GM18526 (cell line): Measurements from ENCODE around the gene ADGRF1.

ENCODE experiments used
- POLR2A ChIP-seq: IDR thresholded peaks from 3 replicates; pipeline ENCODE4 v1.6.1; 2011; ENCODE audit not compliant: insufficient read length; ENCODE audit errors: extremely low read depth

The ADGRF1 gene

DNA sequence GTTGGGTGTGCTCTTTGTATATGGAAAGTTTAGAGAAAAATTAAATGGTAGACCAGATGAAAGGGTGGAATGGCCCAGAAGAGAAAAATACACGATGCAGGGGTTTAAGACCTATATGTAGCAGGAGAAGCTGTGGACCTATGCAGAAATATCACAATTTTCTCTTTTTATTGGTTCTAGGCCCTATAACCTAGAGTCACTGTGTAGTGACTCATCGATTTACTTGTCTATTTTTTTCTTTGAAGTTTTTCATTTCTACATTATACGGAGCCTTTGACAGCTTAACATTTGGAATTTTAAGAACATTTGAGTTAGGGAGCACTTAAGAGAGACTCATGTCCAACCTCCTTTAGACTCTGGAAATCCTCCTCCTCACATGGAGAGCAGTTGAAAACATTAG lies 28.3 kb upstream of the ADGRF1 start:
- TF ChIP-seq POLR2A: no peak

DNA sequence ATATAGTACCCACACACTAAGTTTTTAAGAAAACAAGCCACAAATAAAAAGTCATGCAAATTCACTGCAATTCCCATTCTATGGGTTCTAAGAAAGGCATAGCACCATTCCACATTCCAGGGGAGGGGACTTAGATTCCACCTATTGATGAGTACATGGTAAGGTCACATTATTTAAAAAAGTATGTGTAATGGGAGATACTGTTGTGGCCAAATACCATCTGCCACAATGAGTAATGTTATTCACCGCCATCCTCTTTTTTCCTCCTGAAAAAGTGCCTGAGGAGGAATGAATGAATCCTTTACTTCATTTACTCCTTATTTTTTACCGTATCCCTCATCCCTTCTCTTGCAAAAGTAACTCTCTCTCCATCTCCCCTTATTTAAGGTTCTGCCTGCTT lies 27.0 kb upstream of the ADGRF1 start:
- TF ChIP-seq POLR2A: no peak

DNA sequence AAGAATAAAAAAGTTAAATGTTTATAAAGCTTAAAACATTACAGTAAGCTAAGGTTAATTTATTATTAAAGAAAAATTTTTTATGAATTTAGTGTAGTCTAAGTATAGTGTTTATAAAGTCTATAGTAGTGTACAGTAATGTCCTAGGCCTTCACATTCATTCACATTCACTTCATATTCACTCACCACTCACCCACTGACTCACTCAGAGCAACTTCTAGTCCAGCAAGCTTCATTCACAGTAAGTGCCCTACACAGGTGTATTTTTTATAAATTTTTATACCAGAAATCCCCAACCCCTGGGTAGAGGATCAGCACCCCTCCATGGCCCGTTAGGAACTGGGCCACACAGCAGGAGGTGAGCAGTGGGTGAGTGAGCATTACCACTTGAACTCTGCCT lies 24.3 kb upstream of the ADGRF1 start:
- TF ChIP-seq POLR2A: no peak

DNA sequence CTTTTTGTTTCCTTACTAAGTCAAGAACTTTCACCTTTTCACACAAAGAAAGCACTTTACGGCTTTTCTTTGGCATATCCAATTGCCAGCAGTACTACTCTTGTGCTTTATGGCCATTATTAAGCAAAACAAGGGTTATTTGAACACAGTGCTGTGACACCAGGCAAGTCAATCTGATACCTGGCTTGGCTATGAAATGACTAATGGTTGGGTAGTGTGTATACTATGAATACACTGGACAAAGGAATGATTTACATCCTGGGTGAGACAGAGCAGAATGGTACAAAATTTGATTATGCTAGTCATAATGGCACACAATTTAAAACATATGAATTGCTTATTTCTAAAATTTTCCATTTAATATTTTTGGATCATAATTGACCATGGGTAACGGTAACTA lies 22.1 kb upstream of the ADGRF1 start:
- TF ChIP-seq POLR2A: no peak

DNA sequence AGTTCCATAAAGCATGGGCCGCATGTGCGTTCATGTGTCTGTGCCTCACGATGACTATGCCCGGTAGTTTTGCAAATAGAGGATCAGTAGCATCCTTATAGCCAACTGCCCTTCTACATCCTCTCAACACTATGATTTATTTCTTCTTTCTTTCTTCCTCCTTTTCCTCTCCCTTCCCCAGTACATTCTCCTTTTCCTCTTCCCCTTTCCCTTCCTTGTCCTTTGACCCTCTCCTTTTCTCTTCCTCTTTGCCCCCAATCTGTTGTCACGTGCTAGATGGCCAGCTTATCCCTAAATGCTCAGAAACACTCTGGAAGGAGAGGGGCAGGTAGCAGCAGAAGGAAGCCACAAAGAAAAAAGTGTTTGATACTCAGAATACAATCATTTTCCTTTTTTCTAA lies 20.2 kb upstream of the ADGRF1 start:
- no peak for TF ChIP-seq POLR2A

DNA sequence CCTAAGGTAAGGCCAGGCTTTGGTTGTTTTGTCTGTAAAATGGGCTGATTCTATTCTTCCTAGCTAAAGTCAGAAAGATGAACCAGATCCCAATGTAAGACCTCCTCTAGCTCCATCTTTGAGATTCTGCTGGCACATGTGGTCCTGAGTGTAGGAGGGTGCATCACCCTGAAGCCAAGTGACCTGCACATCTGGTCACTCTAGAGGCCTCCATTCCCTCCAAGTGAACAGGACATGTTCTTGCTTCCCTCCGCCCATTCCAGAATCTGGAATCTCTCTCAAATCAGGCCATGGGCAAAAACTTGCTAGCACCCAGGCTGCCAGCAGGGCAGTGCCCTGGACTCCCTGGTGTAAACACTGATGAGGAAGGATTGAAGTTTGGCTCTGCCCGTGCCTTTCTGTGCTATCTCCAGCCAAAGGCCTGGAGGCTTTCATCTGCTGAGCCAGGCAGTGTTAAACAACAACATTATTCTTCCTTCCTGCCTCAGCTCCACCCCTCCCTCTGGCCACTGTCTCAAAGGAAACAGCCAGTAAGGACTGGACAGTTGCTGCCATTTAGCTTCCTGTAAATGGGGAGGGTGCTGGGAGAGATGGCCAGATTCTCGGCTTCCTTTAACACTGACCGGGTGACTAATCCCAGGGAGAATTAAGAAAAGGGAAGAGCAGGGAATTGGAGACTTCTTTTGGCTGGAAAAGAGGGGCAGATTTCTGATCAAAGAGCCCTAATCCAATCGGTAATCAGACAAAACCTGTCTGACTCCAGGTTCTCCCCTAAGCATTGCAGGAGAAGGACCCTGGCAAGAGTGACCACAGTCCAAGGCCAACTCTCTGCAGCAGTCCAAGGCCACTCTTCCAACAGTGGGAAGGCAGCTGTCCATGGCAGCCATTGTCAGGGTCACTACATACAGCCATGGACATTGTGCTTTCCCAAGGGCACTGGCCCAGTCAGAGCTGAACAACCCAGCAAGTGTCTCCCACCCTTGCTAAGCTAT lies 19.5 kb upstream of the ADGRF1 start:
- no peak for TF ChIP-seq POLR2A

DNA sequence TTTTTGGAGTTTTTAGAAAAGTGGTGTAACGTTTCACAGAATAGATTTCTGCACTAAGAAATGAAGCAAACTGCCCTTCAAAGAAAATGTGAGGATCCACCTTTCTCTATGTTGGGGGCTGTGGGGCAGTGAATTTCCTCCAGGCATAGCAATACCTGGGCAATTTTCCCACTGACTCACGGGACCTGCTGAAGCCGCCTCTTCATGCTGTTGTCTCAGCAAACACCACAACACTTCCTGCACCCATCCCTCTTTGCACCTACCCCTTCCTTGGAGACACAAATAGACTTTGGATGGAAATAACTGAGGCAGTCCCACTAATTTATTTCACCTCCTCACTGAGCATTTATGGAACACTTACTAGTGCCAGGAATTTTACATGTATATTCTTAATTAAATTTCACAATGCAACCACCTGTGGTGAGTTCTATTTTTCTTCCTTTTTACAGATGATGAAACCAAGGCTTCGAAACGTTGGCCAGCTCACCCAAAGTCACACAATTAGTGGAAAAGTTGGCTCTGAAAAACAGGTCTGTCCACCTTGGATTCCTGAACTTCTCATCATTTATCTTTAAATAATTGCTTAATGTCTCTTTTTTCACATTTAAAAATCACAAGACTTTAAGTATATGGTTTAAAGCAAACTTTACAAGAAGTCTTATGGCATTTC lies 17.2 kb upstream of the ADGRF1 start:
- TF ChIP-seq POLR2A: no peak

DNA sequence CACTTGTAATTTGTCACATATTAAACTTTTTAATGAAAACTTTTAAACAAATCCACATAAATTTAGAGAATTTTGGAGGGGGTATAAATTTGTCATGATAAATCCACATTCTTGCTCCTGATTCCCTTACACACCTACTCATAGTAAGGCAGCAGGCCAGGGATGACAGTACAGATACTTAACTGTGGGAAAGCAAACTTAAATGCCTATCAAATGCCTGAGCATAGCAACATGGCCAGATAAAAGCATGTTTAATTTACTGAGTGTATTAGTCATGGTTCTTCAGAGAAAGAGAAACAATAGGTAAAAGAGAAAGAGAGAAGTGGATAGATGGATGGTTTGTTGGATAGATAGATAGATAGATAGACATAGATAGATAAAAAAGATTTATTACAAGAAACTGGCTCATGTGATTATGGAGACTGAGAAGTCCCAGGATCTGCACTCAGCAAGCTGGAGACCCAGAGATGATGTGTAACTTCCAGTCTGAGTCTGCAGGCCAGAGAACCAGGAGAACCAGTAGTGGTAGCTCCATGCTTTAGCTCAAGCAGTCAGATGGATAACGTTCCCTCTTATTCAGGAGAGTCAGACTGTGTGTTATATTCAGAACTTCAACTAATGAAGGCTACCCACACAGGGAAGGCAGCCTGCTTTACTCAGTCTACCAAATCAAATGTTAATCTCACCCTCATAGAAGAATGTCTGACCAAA lies 15.9 kb upstream of the ADGRF1 start:
- no peak for TF ChIP-seq POLR2A

DNA sequence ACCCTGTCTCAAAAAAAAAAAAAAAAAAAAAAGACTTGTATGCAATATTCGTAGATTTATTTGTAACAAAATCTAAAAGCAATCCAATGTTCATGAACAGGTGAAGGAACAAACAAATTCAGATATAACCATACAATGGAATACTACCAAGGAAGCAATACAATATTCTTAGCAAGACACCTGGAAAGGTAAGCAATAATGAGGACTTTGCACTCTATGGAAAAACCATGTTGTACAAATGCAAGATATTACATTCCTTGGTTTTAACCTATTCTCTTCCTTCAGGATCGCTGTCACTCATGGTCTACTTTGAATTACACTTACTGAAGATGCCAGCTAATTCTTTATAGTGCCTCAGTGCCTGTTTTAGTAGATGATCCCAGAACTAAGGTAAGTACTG lies 14.7 kb upstream of the ADGRF1 start:
- no peak for TF ChIP-seq POLR2A

DNA sequence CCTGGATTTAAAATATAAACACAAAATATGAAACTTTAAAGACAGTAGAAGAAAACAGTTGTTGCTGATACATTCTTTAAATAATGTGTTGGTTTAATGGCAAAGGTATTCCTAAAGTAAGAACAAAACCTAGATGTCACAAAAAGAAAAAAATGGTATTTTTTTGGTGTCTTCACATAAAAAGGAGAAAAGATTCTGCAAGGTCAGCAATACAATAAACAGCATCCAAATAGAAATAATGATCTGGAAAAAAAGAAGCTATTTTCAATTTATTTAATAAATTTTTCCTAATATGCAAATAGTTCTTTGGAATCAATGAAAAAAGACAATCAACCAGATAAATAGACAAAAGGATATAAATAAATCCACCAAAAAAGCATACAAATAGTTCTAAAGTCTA lies 6.5 kb upstream of the ADGRF1 start:
- no peak for TF ChIP-seq POLR2A

DNA sequence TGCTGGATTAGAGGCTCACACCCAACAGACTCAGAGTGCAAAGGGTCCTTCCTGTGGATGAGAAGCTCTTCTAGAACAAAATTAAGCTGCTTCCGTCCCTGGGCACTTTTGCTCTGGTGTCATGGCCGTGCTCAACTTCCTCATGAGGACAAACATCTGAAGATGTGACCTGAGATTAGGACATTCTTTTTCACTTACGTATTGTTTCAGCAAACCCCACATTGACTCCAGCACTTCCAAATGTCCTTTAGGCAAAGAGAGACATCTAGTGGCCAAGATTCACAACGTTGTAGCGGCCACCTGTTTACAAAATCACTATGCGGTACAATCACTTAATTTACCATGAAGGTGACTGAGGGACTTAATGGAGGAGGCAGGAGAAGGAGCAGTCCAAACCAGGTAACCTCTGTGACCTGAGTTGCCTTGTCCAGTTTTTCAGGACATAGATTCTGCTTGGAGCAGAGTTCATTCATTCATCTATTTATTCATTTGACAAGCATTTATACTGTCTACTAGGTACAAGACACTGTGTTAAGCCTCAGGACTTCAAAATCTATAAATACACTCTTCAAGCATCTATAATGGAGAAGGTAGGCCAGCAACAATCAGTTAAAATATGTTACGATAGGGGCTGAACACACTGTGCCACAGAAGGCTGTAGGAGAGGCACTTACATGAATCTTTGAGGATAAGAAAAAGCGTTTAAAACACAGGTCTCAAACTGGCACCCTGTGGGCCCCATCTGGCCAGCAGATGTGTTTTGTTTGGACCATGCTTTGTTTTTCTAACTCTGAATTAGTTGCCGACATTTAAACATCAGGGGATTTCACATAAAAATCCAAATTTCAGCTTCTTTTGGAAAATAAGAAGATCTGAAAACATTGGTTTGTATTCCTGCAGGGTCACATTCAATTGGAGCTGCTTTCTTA lies 5.6 kb upstream of the ADGRF1 start:
- no peak for TF ChIP-seq POLR2A

DNA sequence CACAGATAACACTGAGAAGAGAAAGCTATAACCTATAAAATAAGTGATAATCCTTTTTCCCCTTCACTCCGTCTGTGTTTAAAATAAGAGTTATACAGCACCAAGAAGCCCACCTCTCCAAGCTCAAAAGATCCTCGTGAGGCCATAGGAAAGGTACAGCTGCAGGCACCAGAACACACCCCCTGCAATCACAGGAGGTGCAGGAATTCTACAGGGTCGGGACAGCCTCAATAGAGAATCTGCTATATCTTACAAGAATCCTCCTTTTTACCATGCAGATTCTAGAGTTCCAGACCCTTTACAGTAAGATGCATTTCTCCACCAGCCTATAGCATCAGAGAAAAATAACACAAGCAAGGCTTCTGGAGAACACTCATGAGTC lies 5.0 kb upstream of the ADGRF1 start:
- no peak for TF ChIP-seq POLR2A

DNA sequence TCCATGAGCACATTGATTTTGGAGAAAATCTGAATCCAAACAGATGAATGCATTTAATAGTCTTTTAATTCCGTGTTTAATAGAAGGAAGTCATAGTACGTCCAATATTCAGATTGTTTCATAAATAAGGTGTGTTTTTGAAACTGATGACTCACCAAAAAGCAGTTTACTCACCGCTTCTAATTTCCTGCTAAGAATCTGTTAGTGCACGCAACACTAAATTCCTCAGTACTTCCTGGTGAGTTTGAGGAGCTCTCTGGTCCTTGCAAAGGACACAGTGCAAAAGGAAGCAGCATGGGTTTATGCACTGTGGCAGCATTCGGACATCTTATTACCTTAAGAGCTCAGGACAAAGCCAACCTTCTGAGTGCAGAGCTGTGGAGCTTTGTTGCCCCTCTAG lies 2.3 kb upstream of the ADGRF1 start:
- no peak for TF ChIP-seq POLR2A

DNA sequence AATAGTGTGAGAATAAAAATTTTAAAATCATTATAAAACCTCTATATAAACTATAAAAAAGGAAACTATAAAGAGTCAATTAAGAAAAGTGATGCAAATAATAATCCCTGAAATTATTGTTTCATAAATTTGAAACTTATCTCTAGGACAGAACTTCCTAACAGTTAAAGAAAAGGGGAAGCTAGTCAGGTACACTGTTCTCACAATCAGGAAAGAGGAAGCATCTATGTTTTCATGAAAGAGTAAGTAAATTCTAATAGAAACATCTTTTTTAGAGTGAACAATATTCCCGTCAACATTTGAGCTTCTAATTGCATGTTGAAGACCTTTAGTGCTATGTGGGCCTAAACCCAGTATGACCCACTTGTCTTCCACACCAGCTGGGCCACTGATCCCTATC lies 1.2 kb upstream of the ADGRF1 start:
- no peak for TF ChIP-seq POLR2A

DNA sequence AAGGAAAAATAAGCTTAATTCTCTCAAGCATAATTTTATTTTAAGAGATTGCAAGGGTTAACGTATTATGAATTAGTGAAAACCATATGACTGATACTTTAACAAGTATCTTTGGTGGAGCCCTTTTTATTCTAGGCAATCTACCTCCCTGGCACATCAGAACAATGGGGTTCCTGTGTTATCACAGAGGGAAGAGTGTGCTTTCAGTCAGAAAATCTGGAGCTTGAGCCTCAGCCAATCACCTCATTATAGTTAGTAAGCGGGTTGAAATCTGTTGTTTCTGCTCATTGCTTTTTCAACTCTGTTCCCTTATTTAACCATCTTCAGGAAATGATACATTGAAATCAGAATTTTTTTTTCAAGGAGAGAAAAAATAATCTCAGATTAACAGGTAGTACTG lies 391 bp downstream of the ADGRF1 start:
- no peak for TF ChIP-seq POLR2A
